Ovary (tissue), 9 donors: Measurements from ENCODE around the gene DLX3. TPM values are rescaled to one million over a fixed set of nuclear protein-coding genes. Genes with fewer than 3 reads are reported as not detected.

Source experiments
- DNase-seq, 5 donors: peaks; one replicate each; pipeline ENCODE4 v3.0.0-alpha.2; 2019 to 2020
- H3K27ac ChIP-seq, 2 donors: fragments of 200-600 bp; one replicate each; pipeline versions ENCODE4 v1.5.1 to v1.8.0; 2019 to 2022
- H3K27me3 ChIP-seq: fragments of 200-600 bp; one replicate; pipeline ENCODE4 v1.8.0; 2022
- H3K36me3 ChIP-seq: fragments of 200-600 bp; sonication (generic); one replicate; pipeline ENCODE4 v1.5.1; 2019
- H3K4me1 ChIP-seq: one replicate; pipeline ENCODE4 v1.8.1; 2013; ENCODE audit warnings: mild to moderate bottlenecking, moderate library complexity; ENCODE audit not compliant: insufficient read depth
- H3K4me3 ChIP-seq: fragments of 200-600 bp; sonication (generic); one replicate; pipeline ENCODE4 v1.5.1; 2017
- H3K9me3 ChIP-seq, 2 donors: fragments of 200-600 bp in 1 of 2; sonication (generic) in 1 of 2; one replicate each; pipeline versions ENCODE4 v1.5.1 to v1.8.1; 2013 to 2019; ENCODE audit warnings: mild to moderate bottlenecking in 1 of 2, moderate library complexity in 1 of 2
- CTCF ChIP-seq, 3 donors: fragments of 450-650 bp in 2 of 3; fragments of 200-600 bp in 1 of 3; IDR thresholded peaks; one replicate each; pipeline versions ENCODE4 v1.5.1 to v1.8.0; 2016 to 2022; ENCODE audit warnings: antibody characterized with exemption in 3 of 3, mild to moderate bottlenecking in 1 of 3
- EP300 ChIP-seq: sonication (generic); formaldehyde crosslinking; IDR thresholded peaks from one replicate; pipeline ENCODE4 v1.6.1; 2017; ENCODE audit warnings: antibody characterized with exemption
- POLR2A ChIP-seq: fragments of 450-650 bp; IDR thresholded peaks from one replicate; pipeline ENCODE4 v1.6.1; 2017; ENCODE audit warnings: antibody characterized with exemption, mild to moderate bottlenecking, moderate library complexity
- WGBS, 3 donors: extraction: QIAGEN DNeasy Blood & Tissue Kit in 1 of 3; methylation state at CpG; one replicate each; pipeline versions ENCODE4 v1.1.5 to v1.1.7; 2013 to 2017; 5-methylcytosine and 5-hydroxymethylcytosine counted together
- intact Hi-C, 4 donors: fragments of 100-400 bp; cut with DNase I; formaldehyde crosslinking; loops; one replicate each; pipeline versions ENCODE4 v1.11.0 to v1.15.1; 2022 to 2023
- polyA plus RNA-seq, 2 donors: library from polyadenylated mRNA; stranded (reverse); fragments of 200-250 nt in 1 of 2; fragments of 350-450 nt in 1 of 2; fragmentation: Illumina TruSeq in 1 of 2; extraction: RNeasy Lipid Tissue Mini Kit (QIAGEN cat#74804) in 1 of 2; gene quantifications; one replicate each; pipeline ENCODE4 v1.2.3, GENCODE V29; 2013 to 2014
- total RNA-seq, 7 donors: library from RNA; depleted of rRNA in 2 of 7; stranded (reverse); fragments of >200 nt in 2 of 7; fragmentation: NEBNext Ultra II Directional in 3 of 7; extraction: Animal tissue kit (Norgen Biotek cat#: 25700) in 3 of 7; gene quantifications; one replicate each; pipeline versions ENCODE4 v1.1.0 to v1.2.4, GENCODE V29; 2016 to 2023
- donor health status: DM: no; HTN: no; CAD: no; lungs with moderate emphysema.
- donor health status: DM: no; HTN: no; CAD: no.
- donor health status: Bipolar disorder and iron deficiency.
- donor health status: DM: yes; HTN: yes; CAD: no.
- donor health status: DM: no; HTN: no; CAD: no.
- donor health status: DM: yes; HTN: yes; CAD: no.

The DLX3 gene
- total and polyA plus RNA-seq, 9 donors = 0.10 to 1.3 (median 0.28) TPM; not detected in 1

- Histone ChIP-seq H3K36me3 (no peaks in the 10 kb centered on the region), H3K4me3 (no peak overlapping the region), H3K27ac (no peak overlapping the region), H3K9me3 (no peaks in the 10 kb centered on the region), H3K27me3 (peaks cover 26% of the 10 kb centered on the region), H3K4me1 (peaks cover 8% of the 10 kb centered on the region)
- WGBS, 3 donors = 23 to 31% (median 25%) methylated on average over 3 of the region's 3 CpGs
- no peak for TF ChIP-seq EP300
- intact Hi-C loops = no loop called here
- no peak for DNase-seq
These were observed 28.3 kb downstream of the DLX3 start for GRCh38 chr17:49966767-49967166.

- DNase-seq = no peak
- WGBS, 3 donors = 10 to 13% (median 12%) methylated on average over 16 of the region's 16 CpGs
- H3K4me1 ChIP-seq = peaks cover 6% of the 10 kb centered on the region
These were observed 29.5 kb downstream of the DLX3 start for GRCh38 chr17:49965524-49965909.

GRCh38 chr17:49964769-49965523, 30.1 kb downstream of the DLX3 start:
- H3K4me3 ChIP-seq = no peak overlapping the region
- peaks cover 26% of the 10 kb centered on the region for H3K27me3 ChIP-seq
- no peak overlapping the region for H3K27ac ChIP-seq
- intact Hi-C loops = no loop called here
- DNase-seq = no peak
- TF ChIP-seq CTCF (IDR thresholded peaks at IDR 0.05) = no peak
- no peak for TF ChIP-seq POLR2A
- no peak for TF ChIP-seq EP300
- WGBS, 3 donors = 8 to 10% (median 9%) methylated on average over 49 to 52 of the region's 52 CpGs
- peaks cover 6% of the 10 kb centered on the region for H3K4me1 ChIP-seq
- no peaks in the 10 kb centered on the region for H3K36me3 ChIP-seq
- no peaks in the 10 kb centered on the region for H3K9me3 ChIP-seq

More at GRCh38 chr17:49965524-49965909, 29.5 kb downstream of the DLX3 start:
- Histone ChIP-seq H3K9me3 (no peaks in the 10 kb centered on the region), H3K4me3 (no peak overlapping the region), H3K27ac (no peak overlapping the region), H3K27me3 (peaks cover 26% of the 10 kb centered on the region), H3K36me3 (no peaks in the 10 kb centered on the region)
- TF ChIP-seq CTCF (IDR thresholded peaks at IDR 0.05) = no peak
- TF ChIP-seq POLR2A = no peak
- no peak for TF ChIP-seq EP300
- intact Hi-C loops = no loop called here

DNA sequence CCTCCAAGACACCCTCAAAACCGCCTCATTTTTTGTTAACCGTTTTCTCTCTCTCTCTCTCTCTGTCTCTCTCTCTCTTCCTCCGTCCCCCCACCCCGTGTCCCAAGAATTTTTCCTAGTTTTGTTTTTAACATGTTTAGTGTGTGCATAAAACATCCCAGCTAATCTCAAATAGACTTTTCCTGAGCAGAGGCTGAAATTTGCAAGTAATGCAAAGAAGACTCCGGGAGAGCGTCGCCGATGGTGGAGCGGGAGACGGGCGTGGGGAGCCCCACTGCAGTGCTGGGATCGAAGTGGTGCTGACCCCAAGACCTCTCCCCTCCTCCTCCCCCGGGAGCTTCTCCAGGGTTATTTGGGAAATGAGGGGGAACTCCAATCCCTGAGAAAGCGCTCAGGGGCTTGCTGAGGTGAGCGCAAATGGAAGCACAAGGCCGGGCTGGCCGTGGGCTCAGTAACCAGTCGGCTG, 30.7 kb downstream of the DLX3 start:
- no peak overlapping the region for H3K27ac ChIP-seq
- DNase-seq = no peak
- H3K9me3 ChIP-seq = no peaks in the 10 kb centered on the region
- no peak overlapping the region for H3K4me3 ChIP-seq
- H3K27me3 ChIP-seq = peaks cover 24% of the 10 kb centered on the region
- peaks cover 3% of the 10 kb centered on the region for H3K4me1 ChIP-seq
- no peak for TF ChIP-seq POLR2A
- no peak for TF ChIP-seq CTCF (IDR thresholded peaks at IDR 0.05)
- no peak for TF ChIP-seq EP300
- WGBS, 3 donors = 9 to 12% (median 9%) methylated on average over 18 of the region's 18 CpGs
- intact Hi-C loops = no loop called here
- no peaks in the 10 kb centered on the region for H3K36me3 ChIP-seq

- H3K4me3 ChIP-seq = no peak overlapping the region
- H3K36me3 ChIP-seq = no peaks in the 10 kb centered on the region
- no peak for DNase-seq
- H3K27me3 ChIP-seq = peaks cover 21% of the 10 kb centered on the region
- WGBS, 3 donors = 7 to 10% (median 8%) methylated on average over 52 of the region's 52 CpGs
- H3K9me3 ChIP-seq = no peaks in the 10 kb centered on the region
- no peak overlapping the region for H3K27ac ChIP-seq
- intact Hi-C loops = no loop called here
- TF ChIP-seq EP300 = no peak
- no peak for TF ChIP-seq CTCF (IDR thresholded peaks at IDR 0.05)
- TF ChIP-seq POLR2A = no peak
- peaks cover 2% of the 10 kb centered on the region for H3K4me1 ChIP-seq
These were observed 31.3 kb downstream of the DLX3 start for GRCh38 chr17:49963626-49964302.
